Brain pericyte (primary cell): Measurements from ENCODE around the gene NBAS.
"Not testable (repeated sequence)": the region's sequence is repeated elsewhere in the genome, so short reads cannot be mapped to it uniquely, and the experiment has no call there.

ENCODE experiments used
- DNase-seq: peaks from one replicate; pipeline ENCODE4 v3.0.0-alpha.2; 2012; ENCODE audit warnings: low read depth, low spot score

The NBAS gene

GRCh38 chr2:15265889-15266288 is 295.2 kb downstream of the NBAS start:
- DNase-seq: no peak

GRCh38 chr2:15263976-15264685 is 297.0 kb downstream of the NBAS start:
- DNase-seq: no peak

GRCh38 chr2:15262792-15263191 is 298.3 kb downstream of the NBAS start:
- DNase-seq: no peak

- DNase-seq: no peak
Observed at GRCh38 chr2:15260835-15261234, 300.3 kb downstream of the NBAS start.

- no peak for DNase-seq
Observed at GRCh38 chr2:15260196-15260595, 300.9 kb downstream of the NBAS start.

- DNase-seq: no peak
Observed at GRCh38 chr2:15259356-15259756, 301.8 kb downstream of the NBAS start.

GRCh38 chr2:15258385-15258784 is 302.7 kb downstream of the NBAS start:
- not testable (repeated sequence) for DNase-seq

GRCh38 chr2:15253835-15254286 is 307.3 kb downstream of the NBAS start:
- no peak for DNase-seq

- no peak for DNase-seq
Observed at GRCh38 chr2:15253247-15253646, 307.9 kb downstream of the NBAS start.

GRCh38 chr2:15251753-15252152 is 309.4 kb downstream of the NBAS start:
- no peak for DNase-seq

GRCh38 chr2:15250946-15251345 is 310.2 kb downstream of the NBAS start:
- DNase-seq: not testable (repeated sequence)

GRCh38 chr2:15246870-15247269 is 314.3 kb downstream of the NBAS start:
- DNase-seq: no peak

- DNase-seq: no peak
Observed at GRCh38 chr2:15243762-15244161, 317.4 kb downstream of the NBAS start.

GRCh38 chr2:15242936-15243461 is 318.1 kb downstream of the NBAS start:
- DNase-seq: no peak

- DNase-seq: no peak
Observed at GRCh38 chr2:15241929-15242328, 319.2 kb downstream of the NBAS start.

GRCh38 chr2:15241201-15241600 is 319.9 kb downstream of the NBAS start:
- no peak for DNase-seq

- DNase-seq: no peak
Observed at GRCh38 chr2:15238028-15238427, 323.1 kb downstream of the NBAS start.

GRCh38 chr2:15230599-15231192 is 330.4 kb downstream of the NBAS start:
- no peak for DNase-seq

- DNase-seq: no peak
Observed at GRCh38 chr2:15226661-15227060, 334.5 kb downstream of the NBAS start.

- DNase-seq: no peak
Observed at GRCh38 chr2:15225131-15225530, 336.0 kb downstream of the NBAS start.

GRCh38 chr2:15224641-15225040 is 336.5 kb downstream of the NBAS start:
- no peak for DNase-seq

- DNase-seq: no peak
Observed at GRCh38 chr2:15223887-15224286, 337.2 kb downstream of the NBAS start.

- DNase-seq: no peak
Observed at GRCh38 chr2:15222856-15223255, 338.3 kb downstream of the NBAS start.
